HCT116 (cell line): ENCODE measurements around the gene CLPTM1L. TPM values are rescaled to one million over a fixed set of nuclear protein-coding genes. Genes with fewer than 3 reads are reported as not detected.

Experiments
- ATAC-seq: fragments of 200-7000 bp; cut with Tn5 transposase; 2 replicates; pipeline ENCODE4 v1.9.1; 2020; ENCODE audit warnings: mild to moderate bottlenecking, moderate library complexity
- BruUV-seq: library from RNA; stranded (reverse); fragments of 400-500 nt; replicated peaks from 2 replicates; lab custom pipeline; 2021; lab: Mats Ljungman, UMichigan
- CTCF ChIA-PET: fragments of 300-600 bp; sonication (Branson Sonifier 250); formaldehyde crosslinking; loops from one replicate; lab custom pipeline; 2021; ENCODE audit warnings: antibody characterized with exemption; lab: Charles Lee
- POLR2A ChIA-PET: fragments of 300-600, 350-600 bp; sonication (Branson Sonifier 250); formaldehyde crosslinking; loops from one replicate; lab custom pipeline; 2021; ENCODE audit warnings: antibody characterized with exemption; lab: Charles Lee
- RAD21 ChIA-PET, 2 experiments: fragments of 300-600 bp; sonication (Branson Sonifier 250); formaldehyde crosslinking; loops; one replicate each; lab custom pipeline; 2023; ENCODE audit warnings: low total read pairs in 2 of 2; ENCODE audit not compliant: uncharacterized antibody in 2 of 2, unreplicated experiment in 2 of 2, low non-redundant PET in 1 of 2; lab: Charles Lee
- DNase-seq: peaks from one replicate; pipeline ENCODE4 v3.0.0-alpha.2; 2010; ENCODE audit warnings: low read depth, low spot score
- H2AFZ ChIP-seq: fragments of 200-600 bp; shearing (Covaris generic), sonication (generic); 2 replicates; pipeline ENCODE4 v1.6.1; 2017; ENCODE audit warnings: low read depth, mixed run types, mixed read lengths, antibody characterized with exemption, low read length; ENCODE audit not compliant: poor library complexity, severe bottlenecking
- H3K27ac ChIP-seq: 2 replicates; pipeline ENCODE4 v1.5.1; 2012; ENCODE audit warnings: low read depth, low read length
- H3K27me3 ChIP-seq: fragments of 200-600 bp; sonication (generic); 2 replicates; pipeline ENCODE4 v1.6.1; 2016; ENCODE audit warnings: mixed run types, low read length, mixed read lengths; ENCODE audit not compliant: insufficient read depth
- H3K36me3 ChIP-seq, 2 experiments: fragments of 200-500 bp in 1 of 2; fragments of 200-600 bp in 1 of 2; sonication (Bioruptor generic) in 1 of 2; sonication (generic) in 1 of 2; 2 replicates each; pipeline versions ENCODE4 v1.5.1 to v1.6.1; 2014 to 2016; ENCODE audit warnings: low read length in 2 of 2, inconsistent platforms in 1 of 2, mixed read lengths in 1 of 2, mixed run types in 1 of 2; ENCODE audit not compliant: insufficient read depth in 2 of 2, control insufficient read depth in 1 of 2
- H3K4me1 ChIP-seq, 2 experiments: fragments of 200-600 bp in 1 of 2; sonication (generic) in 1 of 2; 2 replicates each; pipeline versions ENCODE4 v1.5.1 to v1.6.1; 2012 to 2017; ENCODE audit warnings: low read length in 2 of 2, inconsistent platforms in 1 of 2, mild to moderate bottlenecking in 1 of 2, mixed read lengths in 1 of 2, mixed run types in 1 of 2, moderate library complexity in 1 of 2; ENCODE audit not compliant: insufficient read depth in 2 of 2, control insufficient read depth in 1 of 2
- H3K4me2 ChIP-seq: fragments of 200-600 bp; sonication (generic); 2 replicates; pipeline ENCODE4 v1.6.1; 2017; ENCODE audit warnings: mixed run types, low read length, mixed read lengths
- H3K4me3 ChIP-seq, 2 experiments: fragments of 200-600 bp in 1 of 2; sonication (generic) in 1 of 2; replicated peaks in 1 of 2; 2 replicates each; pipeline ENCODE4 v1.5.1; 2011 to 2016; ENCODE audit warnings: low read length in 2 of 2, control low read depth in 1 of 2, low read depth in 1 of 2, mild to moderate bottlenecking in 1 of 2, mixed read lengths in 1 of 2, mixed run types in 1 of 2
- H3K79me2 ChIP-seq: fragments of 200-600 bp; sonication (generic); 2 replicates; pipeline ENCODE4 v1.6.1; 2017; ENCODE audit warnings: mild to moderate bottlenecking, mixed run types, low read length, moderate library complexity, mixed read lengths; ENCODE audit not compliant: insufficient read depth
- H3K9ac ChIP-seq: fragments of 200-600 bp; sonication (generic); 2 replicates; pipeline ENCODE4 v1.6.1; 2016; ENCODE audit warnings: low read length, mixed read lengths
- H3K9me2 ChIP-seq: fragments of 200-600 bp; sonication (generic), shearing (Covaris generic); 2 replicates; pipeline ENCODE4 v1.6.1; 2017; ENCODE audit warnings: mixed run types, mild to moderate bottlenecking, moderate library complexity; ENCODE audit not compliant: insufficient read depth
- H3K9me3 ChIP-seq, 2 experiments: fragments of 200-500 bp in 1 of 2; fragments of 200-600 bp in 1 of 2; sonication (Bioruptor generic) in 1 of 2; sonication (generic) in 1 of 2; 2 replicates each; pipeline ENCODE4 v1.6.1; 2014 to 2017; ENCODE audit warnings: low read length in 2 of 2, mixed read lengths in 2 of 2, inconsistent platforms in 1 of 2, low read depth in 1 of 2, mild to moderate bottlenecking in 1 of 2, mixed run types in 1 of 2, moderate library complexity in 1 of 2; ENCODE audit not compliant: control insufficient read depth in 1 of 2, insufficient read depth in 1 of 2
- H4K20me1 ChIP-seq: fragments of 200-600 bp; sonication (generic), shearing (Covaris generic); 2 replicates; pipeline ENCODE4 v1.6.1; 2017; ENCODE audit warnings: mixed run types, mild to moderate bottlenecking, moderate library complexity; ENCODE audit not compliant: insufficient read depth
- CEBPB ChIP-seq: IDR thresholded peaks from 2 replicates; pipeline ENCODE4 v1.6.1; 2012; ENCODE audit warnings: low read depth
- EGR1 ChIP-seq: IDR thresholded peaks from 2 replicates; pipeline ENCODE4 v1.6.1; 2012; ENCODE audit warnings: low read depth
- ELF1 ChIP-seq: IDR thresholded peaks from 2 replicates; pipeline ENCODE4 v1.6.1; 2012; ENCODE audit warnings: low read depth, borderline replicate concordance
- EZH2 ChIP-seq: fragments of 200-600 bp; sonication (generic); IDR thresholded peaks from 2 replicates; pipeline ENCODE4 v1.6.1; 2017; ENCODE audit warnings: antibody characterized with exemption, mixed run types
- EZH2phosphoT487 ChIP-seq: fragments of 200-600 bp; IDR thresholded peaks from 2 replicates; pipeline ENCODE4 v1.6.1; 2018; ENCODE audit warnings: antibody characterized with exemption, borderline replicate concordance
- JUND ChIP-seq: IDR thresholded peaks from 2 replicates; pipeline ENCODE4 v1.6.1; 2012
- POLR2A ChIP-seq: IDR thresholded peaks from 2 replicates; pipeline ENCODE4 v1.7.0; 2011; ENCODE audit warnings: borderline replicate concordance; ENCODE audit not compliant: insufficient read depth, insufficient read length; ENCODE audit errors: extremely low read depth
- POLR2AphosphoS5 ChIP-seq: IDR thresholded peaks from 2 replicates; pipeline ENCODE4 v1.6.1; 2011; ENCODE audit warnings: mild to moderate bottlenecking, low read depth, low read length, moderate library complexity
- RAD21 ChIP-seq: IDR thresholded peaks from 2 replicates; pipeline ENCODE4 v1.6.1; 2012; ENCODE audit warnings: low read depth, mild to moderate bottlenecking
- SIN3A ChIP-seq: IDR thresholded peaks from 2 replicates; pipeline ENCODE4 v1.6.1; 2012; ENCODE audit warnings: low read depth
- SRF ChIP-seq: IDR thresholded peaks from 2 replicates; pipeline ENCODE4 v1.6.1; 2012; ENCODE audit warnings: low read depth
- TCF7L2 ChIP-seq: IDR thresholded peaks from 2 replicates; pipeline ENCODE4 v1.7.0; 2011; ENCODE audit warnings: borderline replicate concordance, inconsistent platforms; ENCODE audit not compliant: insufficient read depth, insufficient read length; ENCODE audit errors: extremely low read depth
- ZFX ChIP-seq: fragments of 450-650 bp; IDR thresholded peaks from 2 replicates; pipeline ENCODE4 v1.6.1; 2017
- intact Hi-C: fragments of 100-400 bp; cut with micrococcal nuclease; formaldehyde crosslinking; loops from 2 replicates; pipeline ENCODE4 v1.10.0; 2022
- total RNA-seq: library from RNA; stranded (reverse); gene quantifications from one replicate; pipeline ENCODE4 v1.2.1, GENCODE V29; 2021; ENCODE audit not compliant: unreplicated experiment
- TF ChIP-seq, protein P1 (sequence below), 3 experiments: fragments of 200-600 bp in 1 of 3; sonication (generic) in 1 of 3; IDR thresholded peaks in 2 of 3; conservative IDR thresholded peaks in 1 of 3; 2 replicates each; pipeline ENCODE4 v1.5.1; 2012 to 2017; ENCODE audit warnings: low read depth in 2 of 3, low read length in 2 of 3, antibody characterized with exemption in 1 of 3, borderline replicate concordance in 1 of 3, control low read depth in 1 of 3, mild to moderate bottlenecking in 1 of 3, mixed read lengths in 1 of 3, mixed run types in 1 of 3, moderate library complexity in 1 of 3; ENCODE audit not compliant: insufficient read depth in 1 of 3
- TF ChIP-seq, protein P2 (sequence below): IDR thresholded peaks from 2 replicates; pipeline ENCODE4 v1.6.1; 2012
- TF ChIP-seq, protein P3 (sequence below): IDR thresholded peaks from 2 replicates; pipeline ENCODE4 v1.6.1; 2011; ENCODE audit warnings: mild to moderate bottlenecking, low read length, moderate library complexity; ENCODE audit not compliant: insufficient replicate concordance; ENCODE audit errors: extremely low read depth
- TF ChIP-seq, protein P4 (sequence below): IDR thresholded peaks from 2 replicates; pipeline ENCODE4 v1.6.1; 2012
- TF ChIP-seq, protein P5 (sequence below): IDR thresholded peaks from 2 replicates; pipeline ENCODE4 v1.6.1; 2012; ENCODE audit warnings: low read depth

CLPTM1L gene
- total RNA-seq, 1 experiment from 2014 or later: 98.4 TPM

DNA sequence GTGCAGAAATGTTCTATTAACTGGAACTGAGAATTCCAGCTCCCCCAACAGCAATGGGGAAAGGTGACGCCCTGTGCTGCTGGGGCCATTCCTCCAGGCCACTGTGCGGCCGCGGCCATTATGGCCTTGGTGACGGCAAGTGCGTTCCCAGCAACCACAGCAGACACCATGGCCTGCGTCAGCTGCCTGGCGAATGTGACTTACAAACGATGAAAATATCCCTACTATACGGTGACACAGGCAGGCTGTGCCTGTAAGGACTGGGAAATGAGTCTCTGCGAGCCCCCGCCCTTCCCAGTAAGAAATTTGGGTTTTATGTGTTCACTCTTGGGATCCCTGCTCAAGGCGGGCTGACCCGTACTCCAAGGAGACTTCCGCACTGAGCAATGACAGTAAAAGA lies 20.6 kb downstream of the CLPTM1L start:
- no peak overlapping the region for H3K27ac ChIP-seq
- H3K27me3 ChIP-seq: no peaks in the 10 kb centered on the region
- peaks cover 16% of the 10 kb centered on the region; the same call in 1 of the 2 replicates for H3K79me2 ChIP-seq
- intact Hi-C loops: no loop called here
- no peak overlapping the region for H3K4me2 ChIP-seq
- ATAC-seq (no peak), DNase-seq (no peak)
- H3K9ac ChIP-seq: no peak overlapping the region
- CTCF ChIA-PET: no interaction called here
- no peak overlapping the region for H2AFZ ChIP-seq
- no TSS peak for BruUV-seq
- TF ChIP-seq CEBPB: no peak
- TF ChIP-seq SRF: no peak
- no peak for TF ChIP-seq EZH2
- no peak for TF ChIP-seq EGR1
- no peak for TF ChIP-seq JUND
- TF ChIP-seq, protein P1, sequence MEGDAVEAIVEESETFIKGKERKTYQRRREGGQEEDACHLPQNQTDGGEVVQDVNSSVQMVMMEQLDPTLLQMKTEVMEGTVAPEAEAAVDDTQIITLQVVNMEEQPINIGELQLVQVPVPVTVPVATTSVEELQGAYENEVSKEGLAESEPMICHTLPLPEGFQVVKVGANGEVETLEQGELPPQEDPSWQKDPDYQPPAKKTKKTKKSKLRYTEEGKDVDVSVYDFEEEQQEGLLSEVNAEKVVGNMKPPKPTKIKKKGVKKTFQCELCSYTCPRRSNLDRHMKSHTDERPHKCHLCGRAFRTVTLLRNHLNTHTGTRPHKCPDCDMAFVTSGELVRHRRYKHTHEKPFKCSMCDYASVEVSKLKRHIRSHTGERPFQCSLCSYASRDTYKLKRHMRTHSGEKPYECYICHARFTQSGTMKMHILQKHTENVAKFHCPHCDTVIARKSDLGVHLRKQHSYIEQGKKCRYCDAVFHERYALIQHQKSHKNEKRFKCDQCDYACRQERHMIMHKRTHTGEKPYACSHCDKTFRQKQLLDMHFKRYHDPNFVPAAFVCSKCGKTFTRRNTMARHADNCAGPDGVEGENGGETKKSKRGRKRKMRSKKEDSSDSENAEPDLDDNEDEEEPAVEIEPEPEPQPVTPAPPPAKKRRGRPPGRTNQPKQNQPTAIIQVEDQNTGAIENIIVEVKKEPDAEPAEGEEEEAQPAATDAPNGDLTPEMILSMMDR (IDR thresholded peaks at IDR 0.05 in 2 of 3, conservative IDR thresholded peaks at IDR 0.05 in 1 of 3; ENCODE audit: borderline replicate concordance in 1 of 3, insufficient read depth in 1 of 3, low read depth in 2 of 3, low read length in 2 of 3): no peak
- TF ChIP-seq, protein P2, sequence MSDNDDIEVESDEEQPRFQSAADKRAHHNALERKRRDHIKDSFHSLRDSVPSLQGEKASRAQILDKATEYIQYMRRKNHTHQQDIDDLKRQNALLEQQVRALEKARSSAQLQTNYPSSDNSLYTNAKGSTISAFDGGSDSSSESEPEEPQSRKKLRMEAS: no peak
- TF ChIP-seq POLR2A: no peak
- no peak for TF ChIP-seq EZH2phosphoT487
- no peak for TF ChIP-seq RAD21
- no peak for TF ChIP-seq ZFX
- TF ChIP-seq, protein P3, sequence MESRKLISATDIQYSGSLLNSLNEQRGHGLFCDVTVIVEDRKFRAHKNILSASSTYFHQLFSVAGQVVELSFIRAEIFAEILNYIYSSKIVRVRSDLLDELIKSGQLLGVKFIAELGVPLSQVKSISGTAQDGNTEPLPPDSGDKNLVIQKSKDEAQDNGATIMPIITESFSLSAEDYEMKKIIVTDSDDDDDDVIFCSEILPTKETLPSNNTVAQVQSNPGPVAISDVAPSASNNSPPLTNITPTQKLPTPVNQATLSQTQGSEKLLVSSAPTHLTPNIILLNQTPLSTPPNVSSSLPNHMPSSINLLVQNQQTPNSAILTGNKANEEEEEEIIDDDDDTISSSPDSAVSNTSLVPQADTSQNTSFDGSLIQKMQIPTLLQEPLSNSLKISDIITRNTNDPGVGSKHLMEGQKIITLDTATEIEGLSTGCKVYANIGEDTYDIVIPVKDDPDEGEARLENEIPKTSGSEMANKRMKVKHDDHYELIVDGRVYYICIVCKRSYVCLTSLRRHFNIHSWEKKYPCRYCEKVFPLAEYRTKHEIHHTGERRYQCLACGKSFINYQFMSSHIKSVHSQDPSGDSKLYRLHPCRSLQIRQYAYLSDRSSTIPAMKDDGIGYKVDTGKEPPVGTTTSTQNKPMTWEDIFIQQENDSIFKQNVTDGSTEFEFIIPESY: no peak
- TF ChIP-seq, protein P4, sequence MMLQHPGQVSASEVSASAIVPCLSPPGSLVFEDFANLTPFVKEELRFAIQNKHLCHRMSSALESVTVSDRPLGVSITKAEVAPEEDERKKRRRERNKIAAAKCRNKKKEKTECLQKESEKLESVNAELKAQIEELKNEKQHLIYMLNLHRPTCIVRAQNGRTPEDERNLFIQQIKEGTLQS: no peak
- no peak for TF ChIP-seq TCF7L2
- no peak for TF ChIP-seq ELF1
- TF ChIP-seq, protein P5, sequence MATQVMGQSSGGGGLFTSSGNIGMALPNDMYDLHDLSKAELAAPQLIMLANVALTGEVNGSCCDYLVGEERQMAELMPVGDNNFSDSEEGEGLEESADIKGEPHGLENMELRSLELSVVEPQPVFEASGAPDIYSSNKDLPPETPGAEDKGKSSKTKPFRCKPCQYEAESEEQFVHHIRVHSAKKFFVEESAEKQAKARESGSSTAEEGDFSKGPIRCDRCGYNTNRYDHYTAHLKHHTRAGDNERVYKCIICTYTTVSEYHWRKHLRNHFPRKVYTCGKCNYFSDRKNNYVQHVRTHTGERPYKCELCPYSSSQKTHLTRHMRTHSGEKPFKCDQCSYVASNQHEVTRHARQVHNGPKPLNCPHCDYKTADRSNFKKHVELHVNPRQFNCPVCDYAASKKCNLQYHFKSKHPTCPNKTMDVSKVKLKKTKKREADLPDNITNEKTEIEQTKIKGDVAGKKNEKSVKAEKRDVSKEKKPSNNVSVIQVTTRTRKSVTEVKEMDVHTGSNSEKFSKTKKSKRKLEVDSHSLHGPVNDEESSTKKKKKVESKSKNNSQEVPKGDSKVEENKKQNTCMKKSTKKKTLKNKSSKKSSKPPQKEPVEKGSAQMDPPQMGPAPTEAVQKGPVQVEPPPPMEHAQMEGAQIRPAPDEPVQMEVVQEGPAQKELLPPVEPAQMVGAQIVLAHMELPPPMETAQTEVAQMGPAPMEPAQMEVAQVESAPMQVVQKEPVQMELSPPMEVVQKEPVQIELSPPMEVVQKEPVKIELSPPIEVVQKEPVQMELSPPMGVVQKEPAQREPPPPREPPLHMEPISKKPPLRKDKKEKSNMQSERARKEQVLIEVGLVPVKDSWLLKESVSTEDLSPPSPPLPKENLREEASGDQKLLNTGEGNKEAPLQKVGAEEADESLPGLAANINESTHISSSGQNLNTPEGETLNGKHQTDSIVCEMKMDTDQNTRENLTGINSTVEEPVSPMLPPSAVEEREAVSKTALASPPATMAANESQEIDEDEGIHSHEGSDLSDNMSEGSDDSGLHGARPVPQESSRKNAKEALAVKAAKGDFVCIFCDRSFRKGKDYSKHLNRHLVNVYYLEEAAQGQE: no peak
- TF ChIP-seq SIN3A: no peak
- TF ChIP-seq POLR2AphosphoS5: no peak
- TF ChIP-seq, all 23 proteins: peak for 0
- Histone ChIP-seq H3K36me3 (peaks cover 12 to 45% of the 10 kb centered on the region in 2 experiments; a peak in 3 of 4 replicates), H3K9me2 (no peaks in the 10 kb centered on the region), H3K4me1 (peaks cover 20 to 34% of the 10 kb centered on the region in 2 experiments), H3K4me3 (no peak overlapping the region), H3K9me3 (no peaks in the 10 kb centered on the region), H4K20me1 (peaks cover 5% of the 10 kb centered on the region; the same call in 1 of the 2 replicates)
- POLR2A ChIA-PET: no interaction called here
- RAD21 ChIA-PET: no interaction called here
